C4-2B (cell line): ENCODE results near the gene SIGLEC11.
A peak's percentile ranks its signal among the peaks of the same experiment; 100 is the strongest.

Source experiments
- H3K27ac ChIP-seq: fragments of 450-650 bp; 2 replicates; pipeline ENCODE4 v1.5.1; 2017
- ZFX ChIP-seq: fragments of 450-650 bp; IDR thresholded peaks from 2 replicates; pipeline ENCODE4 v1.6.1; 2017
- TF ChIP-seq, protein P1 (sequence below): fragments of 450-650 bp; conservative IDR thresholded peaks from 2 replicates; pipeline ENCODE4 v1.5.1; 2017; ENCODE audit warnings: mild to moderate bottlenecking

Gene SIGLEC11

DNA sequence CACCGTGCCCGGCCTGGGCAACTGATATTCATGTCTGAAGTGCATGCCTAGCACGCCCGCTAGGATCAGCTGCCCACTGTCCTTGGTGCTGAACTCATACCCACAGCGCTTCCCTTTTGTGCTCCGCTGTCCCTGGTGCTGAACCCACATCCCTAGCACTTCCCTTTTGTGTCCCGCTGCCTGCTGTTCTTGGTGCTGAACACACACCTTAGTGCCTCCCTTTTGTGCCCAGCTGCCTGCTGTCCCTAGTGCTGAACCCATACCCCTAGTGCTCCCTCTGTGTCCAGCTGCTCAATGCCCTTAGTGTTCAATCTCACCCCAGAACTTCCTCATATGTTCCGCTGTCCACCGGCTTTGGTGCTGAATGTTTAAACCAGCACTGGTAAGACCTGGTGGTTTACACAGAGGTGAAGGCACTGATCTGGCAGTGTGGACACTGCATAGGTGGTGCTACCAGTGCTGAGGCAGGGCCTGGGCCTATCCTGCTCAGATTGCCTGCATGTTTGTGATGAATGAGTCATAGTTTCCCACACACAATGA is 26.3 kb upstream of the SIGLEC11 start:
- TF ChIP-seq, protein P1, sequence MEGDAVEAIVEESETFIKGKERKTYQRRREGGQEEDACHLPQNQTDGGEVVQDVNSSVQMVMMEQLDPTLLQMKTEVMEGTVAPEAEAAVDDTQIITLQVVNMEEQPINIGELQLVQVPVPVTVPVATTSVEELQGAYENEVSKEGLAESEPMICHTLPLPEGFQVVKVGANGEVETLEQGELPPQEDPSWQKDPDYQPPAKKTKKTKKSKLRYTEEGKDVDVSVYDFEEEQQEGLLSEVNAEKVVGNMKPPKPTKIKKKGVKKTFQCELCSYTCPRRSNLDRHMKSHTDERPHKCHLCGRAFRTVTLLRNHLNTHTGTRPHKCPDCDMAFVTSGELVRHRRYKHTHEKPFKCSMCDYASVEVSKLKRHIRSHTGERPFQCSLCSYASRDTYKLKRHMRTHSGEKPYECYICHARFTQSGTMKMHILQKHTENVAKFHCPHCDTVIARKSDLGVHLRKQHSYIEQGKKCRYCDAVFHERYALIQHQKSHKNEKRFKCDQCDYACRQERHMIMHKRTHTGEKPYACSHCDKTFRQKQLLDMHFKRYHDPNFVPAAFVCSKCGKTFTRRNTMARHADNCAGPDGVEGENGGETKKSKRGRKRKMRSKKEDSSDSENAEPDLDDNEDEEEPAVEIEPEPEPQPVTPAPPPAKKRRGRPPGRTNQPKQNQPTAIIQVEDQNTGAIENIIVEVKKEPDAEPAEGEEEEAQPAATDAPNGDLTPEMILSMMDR = no peak
- no peak for TF ChIP-seq ZFX
- no peak overlapping the region for H3K27ac ChIP-seq

DNA sequence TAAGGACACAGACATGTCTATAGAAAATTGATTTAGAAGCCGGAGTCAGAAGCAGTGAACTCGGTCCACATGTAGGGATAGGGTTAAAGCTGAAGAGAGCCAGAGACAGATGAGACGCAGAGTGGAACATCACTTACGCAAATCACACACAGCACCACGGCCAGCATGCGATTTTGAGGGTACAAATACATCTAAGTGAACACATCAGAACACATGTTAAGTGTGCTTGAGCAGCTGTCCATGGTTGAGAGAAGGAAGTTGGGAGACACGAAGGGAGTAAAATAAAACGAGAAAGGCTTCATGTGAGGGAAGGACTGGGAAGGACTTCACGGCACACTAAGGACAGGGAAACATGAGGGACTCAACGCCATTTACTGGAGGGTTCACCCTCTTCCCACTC is 25.4 kb upstream of the SIGLEC11 start:
- TF ChIP-seq, protein P1 = no peak
- TF ChIP-seq ZFX = no peak
- H3K27ac ChIP-seq = no peak overlapping the region

DNA sequence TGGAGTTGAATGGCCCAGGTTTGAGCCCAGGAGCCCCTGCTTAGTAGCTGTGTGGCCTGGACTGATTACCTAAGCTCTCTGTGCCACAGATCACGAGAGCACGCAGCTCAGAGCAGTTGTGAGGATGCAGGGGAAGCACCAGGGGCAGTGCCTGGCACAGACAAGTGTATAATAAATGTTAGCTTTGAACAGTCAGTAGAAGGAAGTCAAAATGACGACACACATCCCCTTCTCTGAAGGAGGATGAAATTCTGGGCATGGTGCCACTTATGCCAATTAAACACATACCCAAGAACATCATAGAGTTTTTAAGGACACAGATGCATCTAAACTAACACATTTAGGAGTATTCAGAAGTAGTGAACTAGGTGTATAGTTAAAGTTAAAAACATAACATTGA is 24.9 kb upstream of the SIGLEC11 start:
- no peak for TF ChIP-seq ZFX
- TF ChIP-seq, protein P1 = no peak
- no peak overlapping the region for H3K27ac ChIP-seq

DNA sequence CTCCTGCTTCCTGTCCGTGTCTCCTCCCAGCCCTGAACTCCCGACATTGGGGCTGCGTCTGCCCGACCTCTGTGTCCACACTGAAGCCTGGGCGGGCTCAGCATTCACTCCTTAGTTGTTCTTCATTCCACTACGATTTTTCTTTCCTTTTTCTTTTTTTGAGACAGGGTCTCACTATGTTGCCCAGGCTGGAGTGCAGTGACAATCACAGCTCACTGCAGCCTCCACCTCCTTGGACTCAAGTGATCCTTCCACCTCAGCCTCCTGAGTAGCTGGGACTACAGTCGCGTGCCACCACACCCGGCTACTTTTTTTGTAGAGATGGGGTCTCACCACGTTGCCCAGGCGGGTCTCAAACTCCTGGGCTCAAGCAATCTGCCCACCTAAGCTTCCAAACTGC is 23.5 kb upstream of the SIGLEC11 start:
- no peak overlapping the region for H3K27ac ChIP-seq
- TF ChIP-seq, protein P1 = no peak
- no peak for TF ChIP-seq ZFX

DNA sequence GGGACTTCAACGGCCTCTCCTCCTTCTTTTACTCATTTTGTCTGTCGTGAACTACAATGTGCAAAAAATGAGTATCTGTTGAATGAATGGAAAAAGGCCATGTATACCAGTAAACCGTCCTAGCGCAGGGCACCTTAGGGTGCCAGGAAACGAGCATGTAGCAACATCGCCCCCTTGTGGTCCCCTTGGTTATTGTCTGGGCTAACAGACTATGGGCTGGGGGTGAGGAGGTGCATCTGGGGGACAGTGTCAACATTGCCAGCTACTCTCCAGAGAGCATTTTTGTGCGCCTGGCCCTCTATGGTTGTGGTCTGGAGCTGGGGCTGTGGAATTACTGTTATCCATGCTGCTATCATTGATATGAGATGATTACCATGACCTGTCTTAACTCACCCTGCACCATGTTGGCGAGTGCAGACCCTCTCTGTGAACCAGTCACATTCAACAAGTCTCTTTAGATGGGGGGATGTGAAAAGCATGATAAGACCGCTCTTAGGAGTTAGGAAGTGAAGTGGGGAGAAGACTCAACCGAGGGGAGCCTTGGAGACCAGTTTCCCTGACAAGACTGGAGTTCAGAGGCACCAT is 22.8 kb upstream of the SIGLEC11 start:
- H3K27ac ChIP-seq = no peak overlapping the region

DNA sequence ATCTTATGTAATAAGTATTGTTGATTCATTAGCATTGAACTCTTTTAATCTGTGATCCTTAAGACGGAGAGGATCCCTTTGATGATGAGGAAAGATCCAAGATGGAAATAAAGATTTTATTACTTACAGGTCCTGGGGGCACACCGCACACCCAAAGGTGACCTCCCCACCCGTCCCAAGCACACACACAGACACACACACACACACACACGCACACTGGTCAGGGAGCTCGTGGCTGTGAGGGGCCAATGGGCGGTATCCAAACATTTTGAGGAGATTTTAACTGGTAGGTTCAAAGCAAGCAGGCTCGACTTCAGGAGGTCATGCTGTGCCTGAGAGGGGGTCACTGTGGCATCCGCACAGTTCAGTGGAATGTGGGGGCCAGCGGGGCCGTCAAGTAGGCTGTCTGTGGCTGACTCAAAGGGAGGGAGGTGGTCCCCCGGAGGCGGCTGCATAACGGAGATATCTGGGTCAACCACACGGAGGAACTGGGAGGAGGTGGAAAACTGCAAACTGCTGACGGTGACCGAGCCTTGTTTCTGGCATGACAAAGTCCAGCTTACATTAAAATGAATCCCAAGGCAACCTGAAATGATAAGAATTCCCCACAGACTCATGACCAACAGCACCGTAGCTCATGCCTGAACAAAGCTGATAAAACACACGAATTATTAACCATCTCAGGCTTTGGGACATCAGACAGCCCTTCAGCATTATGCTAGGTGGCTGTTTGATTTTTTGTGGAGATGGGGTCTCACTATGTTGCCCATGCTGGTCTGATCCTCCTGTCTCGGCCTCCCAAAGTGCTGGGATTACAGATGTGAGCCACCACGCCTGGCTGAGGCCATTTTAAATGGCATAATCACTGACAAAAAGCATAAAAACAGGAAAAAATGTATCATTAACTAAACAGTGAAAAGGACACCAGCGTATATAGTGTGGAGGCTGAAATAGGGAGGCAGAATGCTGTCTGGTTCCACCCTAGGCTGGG is 20.9 kb upstream of the SIGLEC11 start:
- no peak overlapping the region for H3K27ac ChIP-seq
- TF ChIP-seq ZFX = no peak
- TF ChIP-seq, protein P1 = no peak

More for the DNA sequence above, 22.8 kb upstream of the SIGLEC11 start:
- TF ChIP-seq ZFX = no peak
- TF ChIP-seq, protein P1 = peak; percentile 95

DNA sequence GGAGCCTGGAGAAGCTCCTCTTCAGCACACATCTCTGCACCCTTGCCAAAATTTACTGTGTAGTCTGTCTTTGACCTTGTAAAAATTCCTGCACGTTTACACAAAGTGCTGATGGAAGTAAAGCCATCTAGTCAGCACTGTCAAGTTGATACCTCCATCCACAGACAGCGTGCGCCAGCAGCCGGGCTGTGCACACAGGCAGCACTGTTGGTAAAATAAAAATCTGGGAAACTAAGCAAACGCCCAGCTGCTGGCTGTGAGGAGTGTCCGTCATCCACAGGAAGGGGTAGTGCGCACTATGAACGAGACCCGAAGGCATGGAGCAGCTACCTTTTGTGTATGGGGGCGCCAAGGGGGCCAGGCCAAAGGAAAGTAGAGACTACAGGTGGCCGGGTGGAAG is 17.4 kb upstream of the SIGLEC11 start:
- TF ChIP-seq, protein P1 = no peak
- no peak for TF ChIP-seq ZFX
- no peak overlapping the region for H3K27ac ChIP-seq
